HT-29 (cell line): ENCODE data around the gene TM4SF4. TPM values are rescaled to one million over a fixed set of nuclear protein-coding genes. Genes with fewer than 3 reads are reported as not detected.
"Not testable (repeated sequence)": the region's sequence is repeated elsewhere in the genome, so short reads cannot be mapped to it uniquely, and the experiment has no call there.

Experiments
- DNase-seq: peaks from one replicate; pipeline ENCODE4 v3.0.0-alpha.2; 2015; ENCODE audit warnings: low spot score
- total RNA-seq: library from RNA; depleted of rRNA; stranded (reverse); fragments of >200 nt; shearing (Covaris generic); gene quantifications from 2 replicates; pipeline ENCODE4 v1.2.3, GENCODE V29; 2014; rRNA removed

TM4SF4 gene
- 903 and 981 TPM in 2 replicates for total RNA-seq

GRCh38 chr3:149474250-149474817 is at the start of gene TM4SF4:
TM4SF4 (plus strand) TSS chr3:149474697; CDS start chr3:149474878, 181 bp downstream.
- DNase-seq: peak; percentile 92

DNA sequence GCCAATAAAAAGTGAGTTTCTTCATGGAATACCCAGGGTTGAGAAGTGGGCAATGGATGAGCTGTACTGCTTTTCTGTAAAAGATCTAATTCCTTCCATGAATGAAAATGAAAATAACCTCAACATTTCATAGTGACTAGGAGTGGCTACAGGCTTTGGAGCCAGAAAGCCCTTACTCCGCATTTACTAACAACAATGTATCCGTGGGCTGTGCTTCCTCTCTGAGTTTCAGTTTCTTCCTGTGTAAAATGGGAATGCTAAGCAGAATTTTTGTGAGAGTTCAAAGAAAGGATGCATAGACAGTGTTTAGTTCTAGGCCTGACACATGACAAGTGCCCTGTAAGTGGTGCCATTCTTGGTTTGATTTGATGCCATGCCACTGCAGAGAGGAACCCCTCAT is 49.6 kb upstream of the TM4SF4 start:
- DNase-seq: no peak

- no peak for DNase-seq
These were observed 48.2 kb upstream of the TM4SF4 start for GRCh38 chr3:149426325-149426724.

DNA sequence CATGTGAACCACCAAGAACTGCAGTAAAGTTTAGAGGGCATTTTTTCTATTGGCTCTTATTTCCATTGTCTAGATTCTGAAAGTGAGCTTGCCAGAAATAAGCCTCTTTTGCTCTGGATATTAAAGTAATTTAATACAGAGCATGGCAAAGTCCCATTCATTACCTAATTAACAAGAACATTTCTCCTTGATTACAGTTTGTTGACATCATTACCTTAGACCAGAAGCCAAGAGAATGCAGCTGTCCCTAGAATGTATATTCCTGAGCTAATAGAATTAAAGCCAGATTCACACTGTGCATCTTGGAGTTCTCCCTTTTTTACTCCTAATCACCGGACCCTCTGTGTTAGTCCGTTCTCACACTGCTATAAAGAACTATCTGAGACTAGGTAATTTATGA is 46.4 kb upstream of the TM4SF4 start:
- DNase-seq: no peak

DNA sequence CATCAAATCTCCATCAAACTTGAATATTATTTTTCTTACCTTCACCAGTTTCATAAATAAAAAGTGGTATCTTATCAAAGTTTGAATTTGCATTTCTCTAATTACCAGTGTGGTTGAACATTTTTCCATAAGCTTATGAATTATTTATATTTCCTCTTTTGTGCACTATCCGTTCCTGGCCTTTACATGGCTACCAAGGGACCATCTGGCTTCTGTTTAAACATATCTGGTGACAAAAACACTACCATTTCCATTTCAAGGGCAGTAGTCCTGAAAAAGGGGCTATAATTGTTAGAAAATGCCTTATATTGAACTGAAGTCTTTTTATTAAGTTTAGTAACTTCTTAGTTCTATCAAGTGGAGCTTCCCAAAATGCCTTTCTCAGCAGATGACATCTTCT is 44.3 kb upstream of the TM4SF4 start:
- DNase-seq: no peak

- DNase-seq: no peak
These were observed 42.3 kb upstream of the TM4SF4 start for GRCh38 chr3:149432149-149432548.

- no peak for DNase-seq
These were observed 38.3 kb upstream of the TM4SF4 start for GRCh38 chr3:149435996-149436885.

- no peak for DNase-seq
These were observed 37.2 kb upstream of the TM4SF4 start for GRCh38 chr3:149437286-149437685.

DNA sequence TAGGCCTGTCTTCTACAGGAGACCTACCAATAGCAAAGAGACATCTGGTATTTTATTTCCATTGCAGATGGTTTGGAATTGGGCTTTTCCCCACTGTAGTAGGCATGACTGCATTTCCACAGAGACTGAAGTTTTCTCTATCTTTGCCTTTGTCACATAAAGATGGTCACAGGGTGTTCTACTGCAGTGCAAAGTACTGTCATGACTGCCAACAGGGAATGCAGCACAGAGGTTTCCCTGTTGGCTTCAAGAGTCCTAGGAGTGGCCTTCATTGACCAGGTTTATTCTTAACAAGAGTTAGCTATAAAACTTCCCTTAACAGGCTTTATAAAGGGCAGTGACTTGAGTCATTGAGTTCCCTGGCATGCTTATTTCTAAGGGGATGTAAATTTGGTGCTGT is 36.8 kb upstream of the TM4SF4 start:
- no peak for DNase-seq

DNA sequence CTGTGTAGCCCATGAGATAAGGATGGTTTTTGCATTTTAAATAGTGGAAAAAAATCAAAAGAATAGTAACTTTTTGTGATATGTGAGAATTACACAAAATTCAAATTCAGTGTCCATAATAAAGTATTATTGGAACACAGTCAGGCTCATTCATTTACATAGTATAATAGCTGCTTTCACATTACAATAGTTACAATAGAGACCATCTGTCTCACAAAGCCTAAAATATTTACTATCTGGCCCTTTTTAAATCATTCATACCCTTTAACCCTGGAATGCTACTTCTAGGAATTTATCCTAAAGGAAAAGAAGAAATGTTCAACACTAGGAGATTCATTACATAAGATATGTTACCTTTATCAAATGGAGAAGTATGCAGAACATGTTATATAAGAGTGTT is 35.5 kb upstream of the TM4SF4 start:
- DNase-seq: no peak

- no peak for DNase-seq
These were observed 32.9 kb upstream of the TM4SF4 start for GRCh38 chr3:149441642-149442041.

- no peak for DNase-seq
These were observed 32.5 kb upstream of the TM4SF4 start for GRCh38 chr3:149442043-149442442.

GRCh38 chr3:149442851-149443544 is 31.5 kb upstream of the TM4SF4 start:
- DNase-seq: peak; percentile 75

DNA sequence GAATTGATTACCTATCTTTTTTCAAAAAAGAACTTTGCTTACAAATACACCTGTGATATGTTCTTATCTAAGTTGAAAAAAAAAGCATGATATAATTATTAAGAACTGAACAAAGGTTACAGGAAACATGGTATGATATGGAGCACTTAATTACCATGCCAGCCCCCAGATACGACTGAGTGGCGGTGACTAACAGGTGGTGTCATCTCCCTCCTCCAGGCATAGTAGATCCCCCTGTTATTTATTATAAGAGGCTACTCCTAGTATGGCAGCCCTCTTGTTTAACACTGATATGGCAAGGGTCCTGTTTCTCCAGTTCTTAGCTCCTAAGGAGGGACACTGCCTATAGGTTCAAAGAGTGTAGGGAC is 31.0 kb upstream of the TM4SF4 start:
- DNase-seq: no peak

GRCh38 chr3:149444867-149445266 is 29.6 kb upstream of the TM4SF4 start:
- DNase-seq: not testable (repeated sequence)

GRCh38 chr3:149448331-149448831 is 26.1 kb upstream of the TM4SF4 start:
- no peak for DNase-seq

GRCh38 chr3:149449182-149449581 is 25.3 kb upstream of the TM4SF4 start:
- no peak for DNase-seq

- peak; percentile 67 for DNase-seq
These were observed 24.7 kb upstream of the TM4SF4 start for GRCh38 chr3:149449799-149450198.

DNA sequence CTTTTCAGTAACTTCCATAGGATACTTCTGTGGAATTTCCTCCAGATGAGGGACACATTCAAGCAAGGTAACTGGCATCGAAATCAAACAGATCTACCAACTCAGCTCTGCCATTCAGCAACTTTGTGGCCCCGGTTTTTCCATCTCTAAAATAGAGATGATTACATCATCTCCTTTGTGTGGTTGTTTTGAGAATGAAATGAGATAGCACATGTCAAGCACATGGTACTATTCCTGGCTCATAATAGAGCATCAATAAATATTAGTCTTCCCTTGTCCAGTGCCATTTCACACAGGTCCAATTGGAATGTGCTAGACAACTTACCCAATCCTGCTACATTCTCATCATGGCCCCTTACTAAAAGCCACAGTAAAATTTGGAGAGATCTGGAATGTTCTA is 24.2 kb upstream of the TM4SF4 start:
- no peak for DNase-seq

- no peak for DNase-seq
These were observed 22.5 kb upstream of the TM4SF4 start for GRCh38 chr3:149452036-149452435.

- no peak for DNase-seq
These were observed 21.2 kb upstream of the TM4SF4 start for GRCh38 chr3:149453140-149453805.

DNA sequence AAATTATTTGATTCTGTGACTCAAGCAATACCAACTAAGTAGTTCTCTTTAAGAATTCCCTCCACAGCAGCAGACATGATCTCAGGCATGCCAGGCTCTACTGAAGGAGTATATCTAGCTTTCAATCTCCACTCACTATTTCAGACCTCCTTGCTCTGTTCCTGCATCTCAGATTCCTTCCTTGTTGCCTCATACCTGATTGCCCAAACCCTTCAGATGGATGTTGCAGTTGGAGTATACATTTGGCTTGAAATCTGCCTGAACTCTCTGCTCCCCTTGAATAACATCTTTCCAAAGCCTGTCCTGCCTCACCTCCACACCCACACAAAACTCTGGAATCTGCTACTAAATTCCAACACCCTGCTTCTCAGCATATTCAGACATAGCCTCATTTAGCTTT is 19.8 kb upstream of the TM4SF4 start:
- DNase-seq: no peak
